Activated CD4-positive, alpha-beta T cell treated with anti-CD3 and anti-CD28 coated beads, Interleukin-2, Interleukin-4, amounts not matched to agents 100 ng/mL and 50 ng/mL, durations not matched to agents 16 hours and 8 hours (primary cell): ENCODE data around the gene FBXL4.

Source experiments
- DNase-seq: peaks from one replicate; pipeline ENCODE4 v3.0.0-alpha.2; 2020; ENCODE audit warnings: low spot score

Gene FBXL4

DNA sequence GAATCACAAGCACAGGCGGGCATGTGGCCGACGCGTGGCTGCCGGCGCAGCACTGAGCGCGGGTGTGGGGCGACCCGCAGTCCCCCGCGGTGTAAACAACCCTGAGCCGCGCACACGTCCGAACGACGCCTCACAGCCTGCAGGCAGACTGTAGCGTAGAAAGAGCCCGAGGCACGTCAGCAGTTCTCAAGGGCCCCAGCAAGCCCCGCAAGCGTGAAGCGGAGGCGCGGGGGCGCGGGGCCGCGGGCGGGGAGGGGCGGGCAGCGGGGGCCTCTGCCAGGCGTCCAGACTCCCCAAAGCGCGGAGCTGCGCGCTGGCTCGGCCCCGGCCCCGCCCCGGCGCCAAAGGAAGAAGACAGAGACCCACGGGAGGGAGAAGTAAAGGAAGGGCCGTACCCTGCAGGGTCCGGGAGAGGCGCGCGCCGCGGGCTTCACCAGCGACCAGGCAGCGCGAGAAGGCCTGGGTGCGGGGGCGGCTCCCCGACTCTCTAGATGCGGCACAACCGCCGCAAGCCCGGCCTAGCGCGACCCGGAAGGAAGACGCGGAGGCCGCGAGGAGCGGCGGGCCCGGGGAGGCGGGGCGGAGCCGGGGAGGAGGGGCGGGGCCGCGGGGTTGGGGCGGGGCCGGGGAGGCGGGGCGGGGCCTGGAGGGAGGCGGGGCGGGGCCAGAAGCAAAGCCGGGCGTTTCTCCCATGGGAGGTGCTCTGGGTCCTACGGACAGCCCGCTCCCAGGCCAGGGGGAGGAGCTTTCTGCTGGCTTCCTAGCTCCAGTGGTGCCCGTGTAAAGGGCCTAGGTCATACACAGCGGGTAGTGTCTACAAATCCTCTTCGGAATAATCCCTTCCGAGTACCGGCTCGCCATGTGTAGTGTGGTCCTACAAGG, at the start of gene FBXL4:
FBXL4 (minus strand) TSS at position 536 of the 882 bp plus-strand sequence. CDS start 20,958 bp downstream, outside the sequence.
- peak; percentile 78 for DNase-seq

DNA sequence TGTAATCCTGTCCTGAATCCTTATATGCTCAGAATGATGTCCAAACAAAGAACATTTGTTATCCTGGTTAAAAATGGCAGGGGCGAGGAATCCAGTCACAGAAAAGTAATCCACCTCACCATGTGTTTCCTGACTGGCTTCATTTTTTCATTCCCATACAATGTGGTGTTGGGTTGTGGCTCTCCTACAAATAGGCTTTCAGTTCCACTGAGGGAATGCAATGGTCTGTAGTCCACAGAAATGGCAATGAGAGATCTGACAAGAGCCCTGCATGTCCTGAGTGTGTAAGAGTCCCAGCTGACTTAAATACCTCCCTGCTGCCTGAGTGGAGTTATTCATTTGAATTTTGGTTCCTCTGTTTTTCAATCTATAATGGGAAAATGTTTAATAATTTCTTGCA, 47.4 kb upstream of the FBXL4 start:
- no peak for DNase-seq

DNA sequence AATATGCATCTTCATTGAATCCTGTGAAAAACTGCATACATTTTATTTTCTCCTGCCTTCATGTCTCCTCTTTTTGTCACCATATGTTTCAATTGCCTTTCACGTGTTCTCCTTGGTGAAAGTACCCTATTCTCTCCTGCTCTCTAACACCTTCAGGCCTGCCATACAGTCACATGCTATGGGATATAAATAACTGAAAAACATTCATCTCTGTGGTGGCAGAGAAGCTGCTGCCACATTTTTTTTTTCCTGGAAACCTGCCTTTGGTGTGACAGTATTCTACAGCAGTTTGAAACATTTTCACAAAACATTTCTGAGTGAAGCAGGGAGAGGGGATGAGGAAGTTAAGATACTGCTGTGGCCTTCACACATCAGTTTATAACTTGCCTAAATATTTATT, 44.8 kb upstream of the FBXL4 start:
- no peak for DNase-seq

DNA sequence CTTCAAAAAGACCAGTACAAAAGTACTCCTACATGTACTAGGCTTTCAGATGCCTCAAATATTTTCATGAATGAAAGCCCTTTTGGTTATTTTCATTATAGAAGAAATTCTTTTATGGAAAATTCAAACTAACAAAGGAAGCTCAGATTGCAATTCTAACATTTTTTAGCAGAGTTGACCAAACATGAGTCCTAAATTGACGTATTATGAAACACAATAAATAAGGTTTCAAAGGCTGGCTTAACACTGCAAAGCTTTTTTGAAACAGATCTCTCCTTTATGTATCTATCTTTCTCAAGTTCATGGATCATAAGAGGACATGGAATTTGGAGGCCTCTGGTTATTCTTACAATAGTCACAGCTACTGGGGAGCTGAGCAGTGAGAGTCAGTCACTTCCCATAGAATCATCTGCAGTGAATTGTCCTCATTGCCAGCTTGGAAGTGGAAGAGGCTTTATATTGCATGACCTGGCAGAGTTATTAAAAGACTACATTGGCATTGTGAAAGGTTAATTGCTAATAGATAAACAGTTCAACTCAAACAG, 38.4 kb upstream of the FBXL4 start:
- DNase-seq, result no peak

DNA sequence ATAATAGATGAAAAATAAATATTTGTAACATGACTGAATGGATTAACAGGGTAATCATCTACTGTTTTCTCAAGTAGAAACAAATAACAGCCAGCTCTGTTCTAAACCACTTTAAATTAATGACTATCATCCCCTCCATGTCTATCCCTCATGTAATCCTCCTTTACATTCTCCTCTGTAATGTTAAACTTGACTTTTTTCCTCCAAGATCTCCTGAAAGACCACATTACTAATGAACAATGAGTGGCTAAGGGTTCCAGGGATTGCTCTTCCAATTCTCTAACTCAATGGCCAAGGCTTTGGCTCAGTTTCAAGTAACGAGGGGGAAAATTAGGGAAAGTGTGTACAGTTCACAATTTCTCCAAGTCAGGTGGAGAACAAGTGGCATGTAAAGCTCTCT, 37.6 kb upstream of the FBXL4 start:
- DNase-seq, result no peak

DNA sequence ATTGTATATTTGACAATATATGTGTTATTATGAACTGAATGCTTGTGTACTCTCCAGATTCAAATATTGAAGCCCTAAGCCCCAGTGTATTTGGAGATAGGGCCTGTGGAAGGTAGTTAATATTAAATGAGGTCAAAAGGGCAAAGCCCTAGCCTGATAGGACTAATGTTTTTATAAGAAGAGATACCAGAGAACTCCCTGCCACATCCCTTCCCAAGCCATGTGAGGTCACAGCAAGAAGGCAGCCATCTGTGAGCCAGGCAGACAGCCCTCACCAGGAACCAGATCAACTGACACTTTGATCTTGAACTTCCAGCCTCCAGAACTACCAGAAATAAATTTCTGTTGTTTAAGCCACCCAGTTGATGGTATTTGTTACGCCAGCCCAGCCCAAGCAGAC, 36.4 kb upstream of the FBXL4 start:
- DNase-seq, result no peak

DNA sequence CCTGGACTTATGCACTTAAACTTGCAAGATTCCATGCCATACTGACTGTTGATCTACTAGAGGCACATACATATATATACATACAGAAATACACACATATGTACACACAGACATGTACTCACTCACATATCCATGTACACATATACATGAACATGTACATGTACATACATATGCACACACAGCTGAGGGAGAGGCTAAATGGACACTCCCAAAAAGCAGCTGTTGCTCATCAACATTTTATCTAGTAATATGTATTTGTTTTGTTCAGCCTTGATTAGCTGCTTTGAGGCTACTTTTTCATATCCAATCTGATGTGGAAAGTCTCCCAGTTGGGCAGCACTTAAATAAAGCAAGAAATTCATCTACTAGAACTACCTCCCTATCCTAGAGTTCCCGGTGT, 33.7 kb upstream of the FBXL4 start:
- no peak for DNase-seq

DNA sequence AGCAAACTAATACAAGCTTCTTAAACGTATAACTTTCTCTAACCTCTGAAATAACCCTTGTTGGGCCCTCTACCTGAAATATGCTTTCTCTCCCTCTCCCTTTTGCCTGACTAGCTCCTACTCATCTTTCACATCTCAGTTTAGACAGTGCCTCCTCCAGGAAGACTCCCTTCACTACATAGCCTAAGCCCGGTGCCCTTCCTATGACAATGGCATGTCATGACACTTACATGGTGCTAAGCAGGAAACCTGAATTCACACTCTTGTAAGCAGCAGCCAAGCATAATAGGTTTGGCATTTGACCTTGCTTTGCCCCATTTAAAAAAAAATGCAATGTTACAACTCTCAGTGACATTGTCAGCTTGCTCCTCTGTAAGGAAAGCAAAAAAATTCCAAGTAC, 33.1 kb upstream of the FBXL4 start:
- no peak for DNase-seq

DNA sequence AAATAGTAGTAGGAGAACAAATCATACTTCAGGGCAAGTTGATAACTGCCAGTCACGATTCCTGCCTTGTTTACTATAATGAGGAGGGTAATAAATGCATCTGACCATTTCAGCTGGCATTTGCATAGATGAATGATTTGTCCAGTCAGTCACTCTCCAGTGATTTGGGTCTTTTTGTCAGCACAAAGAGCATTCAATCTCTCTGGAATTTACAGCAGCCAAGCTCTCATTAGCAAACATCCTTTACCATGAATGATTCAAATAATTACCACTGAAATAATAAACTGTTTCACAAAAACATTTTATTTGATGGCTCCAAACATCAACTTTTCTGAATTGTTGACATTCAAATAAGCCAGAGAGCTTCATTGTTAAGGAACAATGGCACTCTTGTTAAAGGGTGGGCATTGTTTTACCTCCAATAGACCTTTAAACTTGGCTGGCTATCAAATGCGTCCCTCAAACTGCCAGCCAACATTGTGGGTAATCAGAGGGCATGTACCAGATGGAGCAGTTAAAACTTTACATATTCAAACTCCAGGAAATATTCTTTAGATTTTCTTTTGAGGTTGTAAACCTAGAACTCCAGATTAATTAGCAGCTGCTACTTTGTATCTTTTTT, 30.0 kb upstream of the FBXL4 start:
- no peak for DNase-seq

DNA sequence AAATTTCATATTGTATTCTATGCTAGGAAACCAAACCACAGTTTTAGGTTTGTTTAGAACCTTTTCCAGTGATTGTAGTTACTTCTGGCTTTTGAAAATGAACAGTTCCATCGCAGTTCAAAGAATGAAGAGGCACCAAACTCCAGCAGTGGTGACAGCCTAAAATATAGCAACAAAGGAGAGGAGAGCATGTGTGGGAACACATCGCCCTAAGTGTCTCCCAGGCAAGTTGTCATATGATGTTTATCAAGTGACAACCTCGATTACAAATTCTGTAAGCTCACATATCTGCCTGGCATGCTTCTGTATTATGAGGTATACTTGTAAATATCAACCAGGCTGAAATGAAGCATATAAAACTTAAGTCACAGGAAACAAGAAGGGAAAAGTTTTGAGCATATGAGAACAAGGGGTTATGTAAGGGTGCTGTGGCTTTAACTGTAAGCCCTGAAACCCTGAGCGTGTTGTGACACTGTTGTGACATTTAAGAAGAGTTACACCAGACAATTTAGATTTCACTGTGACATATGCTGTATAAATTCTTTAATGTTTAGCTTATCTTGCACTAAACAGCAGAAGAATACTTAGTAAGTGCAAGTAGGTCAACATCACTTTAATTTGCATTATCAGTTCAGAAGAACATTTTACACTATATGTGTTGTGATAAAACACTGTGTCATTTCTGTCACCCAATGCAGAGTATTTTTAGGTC, 29.1 kb upstream of the FBXL4 start:
- no peak for DNase-seq

DNA sequence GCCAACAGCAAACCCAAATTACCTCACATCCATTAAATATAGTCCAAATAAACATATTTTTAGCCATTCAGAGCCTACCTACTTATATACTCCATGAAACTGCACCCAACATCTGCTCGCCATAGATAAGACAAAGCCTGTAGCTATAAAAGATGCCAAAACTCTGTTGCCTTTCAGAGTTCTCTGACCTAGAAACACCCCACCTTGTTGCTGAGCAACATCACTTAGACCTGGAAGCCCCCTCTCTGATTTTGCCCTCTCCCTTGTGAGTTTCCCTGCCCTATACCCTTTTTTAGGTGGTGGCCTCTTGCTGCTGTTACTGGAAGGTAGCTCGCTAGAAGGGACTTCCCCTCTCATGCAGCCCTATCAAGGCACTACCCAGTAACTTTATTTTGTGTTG, 27.7 kb upstream of the FBXL4 start:
- DNase-seq, result no peak

DNA sequence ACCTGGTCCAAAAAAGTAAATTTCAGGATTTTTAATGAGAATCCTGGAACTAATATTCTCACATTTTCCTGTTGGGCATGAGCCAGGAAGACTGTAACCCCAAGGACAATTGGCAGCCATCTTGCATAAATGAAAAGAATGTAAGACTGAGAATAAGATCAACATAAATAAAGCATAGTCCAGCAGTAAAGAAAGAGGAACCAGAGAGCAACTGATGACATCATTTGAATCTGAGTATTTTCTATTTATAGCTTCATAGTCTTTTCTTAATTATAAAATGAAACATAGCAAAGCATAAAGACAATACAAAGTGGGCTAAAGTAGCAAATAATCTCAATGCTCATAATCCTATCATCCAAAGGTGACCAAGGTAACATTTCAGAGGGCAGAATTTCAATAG, 26.6 kb upstream of the FBXL4 start:
- no peak for DNase-seq

DNA sequence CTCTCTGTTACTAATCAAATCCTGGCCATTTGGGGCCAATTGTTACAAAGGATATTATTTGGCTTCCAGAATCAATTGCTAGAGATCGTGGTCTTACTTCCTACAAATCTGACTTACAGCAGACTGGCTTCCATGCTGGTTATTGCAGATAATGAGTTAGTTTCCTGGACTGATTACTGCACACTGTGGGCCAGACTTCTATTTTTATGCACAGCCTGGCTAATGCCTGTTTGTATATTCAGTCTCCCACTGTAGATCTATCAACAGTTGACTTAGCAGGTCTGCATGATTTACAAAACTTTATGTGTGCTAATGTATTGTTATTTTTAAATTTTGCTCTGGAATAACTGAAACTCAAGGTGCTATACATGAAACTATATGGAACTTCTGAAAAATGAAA, 25.8 kb upstream of the FBXL4 start:
- no peak for DNase-seq

DNA sequence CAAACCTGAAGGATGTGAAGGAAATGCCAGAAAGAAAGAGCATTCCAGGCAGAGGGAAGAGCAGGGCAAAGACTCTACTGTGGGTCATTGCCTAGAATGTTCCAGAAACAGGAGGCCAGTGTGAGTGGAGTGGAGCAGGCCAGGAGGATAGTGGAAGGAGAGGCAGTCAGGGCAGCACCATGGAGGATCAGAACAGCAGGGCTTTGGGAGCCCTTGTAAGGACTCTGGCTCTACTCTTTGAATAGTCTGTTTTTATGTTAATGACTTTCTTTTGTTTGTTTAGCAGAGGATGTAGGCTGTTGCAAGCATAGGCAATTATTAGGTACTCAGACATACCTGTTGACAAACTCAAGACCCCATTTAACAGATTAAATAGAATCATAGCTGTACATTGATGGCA, 23.6 kb upstream of the FBXL4 start:
- DNase-seq, result no peak

DNA sequence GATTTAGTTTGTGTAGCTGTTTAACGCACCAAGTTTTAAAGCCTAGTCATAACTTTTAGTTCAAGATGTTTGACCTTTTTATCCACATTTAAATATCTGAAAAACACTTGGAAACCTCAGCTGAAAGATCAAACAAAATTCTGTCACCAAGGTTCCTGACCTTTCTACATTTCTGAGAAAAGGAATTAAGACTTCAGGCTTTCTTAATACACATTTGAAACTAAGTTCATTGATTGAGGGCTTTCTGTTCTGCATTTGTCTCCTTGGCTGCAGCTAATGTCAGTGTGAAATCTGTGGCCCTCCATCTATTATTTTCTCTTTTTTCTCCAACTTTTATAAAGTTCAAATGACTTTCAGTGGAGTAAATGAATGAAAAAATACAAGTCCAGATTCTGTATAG, 22.7 kb upstream of the FBXL4 start:
- DNase-seq, result no peak

DNA sequence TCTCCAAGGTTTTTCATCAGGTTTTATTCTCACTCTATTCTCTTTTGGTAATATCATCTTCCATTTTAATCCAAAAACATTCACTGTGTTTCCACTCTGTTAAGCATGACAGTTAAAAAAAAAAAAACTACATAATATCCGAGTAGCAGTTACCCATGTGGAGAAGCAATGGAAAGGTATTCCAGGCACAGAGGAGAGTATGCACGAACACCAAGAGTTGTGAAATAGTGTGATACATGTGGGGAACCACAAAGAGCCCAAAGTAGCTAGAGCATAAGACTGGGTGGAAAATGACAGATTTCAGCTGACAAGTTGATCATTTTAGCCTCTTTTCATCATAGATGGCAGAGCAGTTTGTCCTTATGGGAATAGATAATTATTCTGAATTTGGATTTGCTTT, 19.9 kb upstream of the FBXL4 start:
- DNase-seq, result no peak

DNA sequence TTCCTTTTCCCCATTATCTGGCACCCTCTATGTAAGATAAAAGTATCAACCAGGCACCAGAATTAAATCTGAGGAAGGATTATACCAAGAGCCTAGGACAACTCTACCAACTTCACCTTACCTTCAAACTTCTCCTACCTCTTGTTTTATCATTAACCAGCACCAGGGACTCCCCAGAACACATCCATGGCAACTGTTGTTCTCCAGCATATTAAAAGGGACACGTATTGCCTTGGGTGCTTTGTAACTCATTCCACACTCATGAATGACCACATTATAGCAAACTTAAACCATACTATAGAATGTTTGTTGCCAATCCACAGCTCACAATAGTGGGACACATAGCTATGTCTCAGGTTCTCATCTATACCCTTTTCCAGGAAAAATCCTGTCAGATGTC, 11.9 kb upstream of the FBXL4 start:
- no peak for DNase-seq

DNA sequence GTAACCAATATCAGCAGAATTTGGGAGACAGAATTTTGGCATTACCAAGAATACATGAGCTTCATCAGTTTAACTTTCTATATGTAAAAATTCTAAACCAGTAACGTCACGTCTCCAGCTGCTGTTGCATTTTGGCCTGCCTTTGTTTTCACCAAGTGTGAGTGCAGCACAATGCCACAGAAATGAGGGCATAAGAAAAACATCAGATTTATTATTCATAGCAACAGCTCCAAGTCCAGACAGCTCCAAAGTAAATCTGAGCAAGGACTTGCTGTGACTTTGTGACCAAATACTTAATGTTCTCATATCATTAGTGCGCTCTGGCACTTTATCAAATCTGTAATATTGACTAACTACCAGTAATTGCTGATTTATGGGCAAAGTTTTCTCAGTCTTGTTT, 11.0 kb upstream of the FBXL4 start:
- DNase-seq, result no peak

DNA sequence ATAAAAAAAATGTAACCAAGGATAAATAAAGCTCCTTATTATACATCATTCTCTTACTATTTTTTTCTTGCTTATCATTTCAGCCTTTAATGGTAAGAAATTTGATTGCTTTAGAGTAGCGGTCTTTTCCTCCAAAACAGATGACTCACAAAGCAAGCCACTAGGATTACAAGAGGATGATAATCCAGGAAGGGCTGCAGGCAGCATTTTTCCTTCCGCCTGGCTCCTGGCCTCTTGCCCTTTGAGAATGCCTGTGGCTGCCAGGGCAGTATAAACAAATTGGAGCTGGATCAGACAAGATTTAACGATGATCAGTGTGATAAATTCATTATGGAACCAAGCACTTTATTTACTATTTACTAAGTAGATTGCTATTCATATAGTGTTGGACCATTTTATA, 9.7 kb upstream of the FBXL4 start:
- DNase-seq, result no peak

DNA sequence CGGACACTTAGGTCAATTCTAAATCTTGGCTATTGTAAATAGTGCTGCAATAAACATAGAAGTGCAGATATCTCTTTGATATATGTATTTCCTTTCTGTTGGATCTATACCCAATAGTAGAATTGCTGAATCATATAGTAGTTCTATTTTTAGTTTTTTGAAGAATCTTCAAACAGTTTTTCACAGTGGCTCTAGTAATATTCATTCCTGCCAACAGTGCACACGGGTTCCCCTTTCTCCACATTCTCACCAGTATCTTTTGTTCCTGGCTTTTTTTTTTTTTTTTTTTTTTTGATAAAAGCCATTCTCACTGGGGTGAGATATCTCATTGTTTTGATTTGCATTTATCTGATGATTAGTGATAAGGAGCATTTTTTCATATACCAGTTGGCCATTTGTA, 1.8 kb upstream of the FBXL4 start:
- DNase-seq, result no peak

DNA sequence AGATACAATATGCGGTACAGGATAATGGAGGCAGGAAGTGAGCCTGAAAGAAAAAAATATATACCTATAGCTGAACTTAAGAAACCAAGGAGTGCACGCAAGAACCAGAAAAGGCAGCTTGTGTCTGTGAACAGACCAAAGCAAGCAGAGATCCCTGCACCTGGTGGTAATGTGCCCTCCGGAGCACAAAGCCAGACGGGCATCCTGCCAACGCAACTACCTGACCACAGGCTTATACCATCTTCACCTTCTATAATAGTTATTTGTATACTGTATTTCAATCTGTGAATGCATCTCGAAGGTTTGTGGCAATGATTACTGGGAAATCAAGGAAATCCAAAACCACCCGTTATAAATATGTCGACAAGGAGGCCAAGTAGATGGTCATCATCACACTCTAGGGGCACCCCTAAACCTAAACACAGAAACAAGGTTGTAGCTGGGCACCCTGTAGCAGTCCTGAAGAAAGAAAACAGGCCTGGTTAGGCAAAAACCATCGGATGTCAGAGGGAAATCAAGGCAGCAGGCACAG, 801 bp downstream of the FBXL4 start:
- peak; percentile 29 for DNase-seq

DNA sequence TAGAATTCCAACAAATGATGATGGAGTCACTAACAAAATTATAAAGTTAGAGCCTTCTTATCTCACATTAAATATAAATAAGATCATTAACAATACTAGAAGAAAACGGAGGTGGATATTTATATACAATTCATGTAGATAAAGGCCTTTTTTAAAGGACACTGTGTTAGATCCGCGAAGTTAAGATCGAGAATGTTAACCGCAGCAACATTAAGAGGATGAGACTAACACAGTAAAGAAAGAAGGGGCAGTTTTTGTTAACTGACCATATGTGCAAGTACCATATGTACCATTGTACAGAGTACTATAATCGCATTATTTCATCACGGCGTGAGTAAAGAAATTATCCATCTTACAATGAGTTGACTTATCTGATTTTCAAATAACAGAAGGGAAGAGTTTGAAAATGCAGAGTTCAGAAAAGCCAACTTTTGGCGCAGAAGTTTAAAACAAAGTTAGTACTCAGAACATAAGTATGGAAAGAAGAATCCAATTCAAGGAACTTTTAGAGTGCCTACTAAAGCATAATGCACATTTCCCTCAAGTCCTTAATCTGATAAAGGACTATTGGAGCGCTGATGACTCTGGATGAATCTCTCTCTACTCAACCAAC, 1.4 kb downstream of the FBXL4 start:
- DNase-seq, result no peak
